NT2/D1 (cell line): ENCODE measurements around the gene ZNF346.
"Not testable (repeated sequence)": the region's sequence is repeated elsewhere in the genome, so short reads cannot be mapped to it uniquely, and the experiment has no call there.

Experiments used
- SUZ12 ChIP-seq: IDR thresholded peaks from 2 replicates; pipeline ENCODE4 v1.6.1; 2011; ENCODE audit not compliant: insufficient read length, insufficient read depth; ENCODE audit errors: extremely low read depth
- ZNF274 ChIP-seq: IDR thresholded peaks from 2 replicates; pipeline ENCODE4 v1.6.1; 2011; ENCODE audit warnings: mild to moderate bottlenecking, low read depth, low read length

GRCh38 chr5:176983112-176983511 is 39.4 kb upstream of the ZNF346 start:
- TF ChIP-seq SUZ12, ZNF274: not testable (repeated sequence)
